CD4-positive, CD25-positive, alpha-beta regulatory T cell (primary cell): ENCODE measurements around the gene NFKBIA. TPM values are rescaled to one million over a fixed set of nuclear protein-coding genes. Genes with fewer than 3 reads are reported as not detected.

Source experiments
- ATAC-seq, 2 donors: fragments of 150-1000 bp; cut with Tn5 transposase; one replicate each; pipeline ENCODE4 v1.10.0; 2021; ENCODE audit warnings: low read depth in 2 of 2, moderate number of reproducible peaks in 2 of 2, moderate library complexity in 1 of 2
- DNase-seq, 3 donors: peaks; one replicate each; pipeline versions ENCODE4 v3.0.0 to v3.0.0-alpha.2; 2012 to 2022; ENCODE audit warnings: mixed read lengths in 1 of 3
- H3K27ac ChIP-seq: one replicate; pipeline ENCODE4 v1.7.0; 2013; ENCODE audit warnings: mild to moderate bottlenecking, low read length; ENCODE audit not compliant: insufficient read depth, poor library complexity, severe bottlenecking
- H3K27me3 ChIP-seq: one replicate; pipeline ENCODE4 v1.7.0; 2013; ENCODE audit warnings: low read length; ENCODE audit not compliant: control insufficient read depth, insufficient read depth
- H3K36me3 ChIP-seq: one replicate; pipeline ENCODE4 v1.7.0; 2013; ENCODE audit warnings: mild to moderate bottlenecking, low read length, moderate library complexity; ENCODE audit not compliant: control insufficient read depth, insufficient read depth
- H3K4me1 ChIP-seq: 2 replicates; pipeline ENCODE4 v1.7.0; 2013; ENCODE audit warnings: mild to moderate bottlenecking, low read length; ENCODE audit not compliant: insufficient read depth, control insufficient read depth, poor library complexity, severe bottlenecking
- H3K4me3 ChIP-seq: one replicate; pipeline ENCODE4 v1.7.0; 2013; ENCODE audit warnings: low read depth, mild to moderate bottlenecking, low read length, moderate library complexity
- H3K9me3 ChIP-seq, 2 experiments: 1 replicate in 1 of 2; 2 replicates in 1 of 2; pipeline ENCODE4 v1.7.0; 2013; ENCODE audit warnings: low read length in 2 of 2, mild to moderate bottlenecking in 1 of 2, moderate library complexity in 1 of 2; ENCODE audit not compliant: control insufficient read depth in 2 of 2
- H3K27ac Mint-ChIP-seq, 3 donors: one replicate each; pipeline ENCODE4 v1.8.0; 2020 to 2022; ENCODE audit warnings: mild to moderate bottlenecking in 3 of 3, mixed read lengths in 3 of 3, moderate library complexity in 2 of 3
- H3K27me3 Mint-ChIP-seq: one replicate; pipeline ENCODE4 v1.8.0; 2022; ENCODE audit warnings: mild to moderate bottlenecking, mixed read lengths
- H3K36me3 Mint-ChIP-seq: one replicate; pipeline ENCODE4 v1.8.0; 2020; ENCODE audit warnings: mixed read lengths
- H3K4me1 Mint-ChIP-seq, 4 donors: one replicate each; pipeline ENCODE4 v1.8.0; 2020 to 2022; ENCODE audit warnings: mixed read lengths in 4 of 4, mild to moderate bottlenecking in 1 of 4
- H3K4me3 Mint-ChIP-seq, 4 donors: one replicate each; pipeline ENCODE4 v1.8.0; 2020 to 2022; ENCODE audit warnings: mild to moderate bottlenecking in 4 of 4, mixed read lengths in 4 of 4, moderate library complexity in 3 of 4
- H3K9me3 Mint-ChIP-seq, 7 donors: one replicate each; pipeline ENCODE4 v1.8.0; 2020 to 2022; ENCODE audit warnings: mixed read lengths in 7 of 7, mild to moderate bottlenecking in 3 of 7, moderate library complexity in 2 of 7
- polyA plus RNA-seq, 4 donors: library from polyadenylated mRNA; unstranded; fragments of 300-500 nt; fragmentation: Illumina TruSeq; gene quantifications; one replicate each; pipeline ENCODE4 v1.2.3, GENCODE V29; 2021
- total RNA-seq: library from RNA; stranded (reverse); gene quantifications from one replicate; pipeline ENCODE4 v1.2.3, GENCODE V29; 2022

Gene NFKBIA
- total and polyA plus RNA-seq, 5 donors from 2014 or later: 210 to 1,380 (median 259) TPM

DNA sequence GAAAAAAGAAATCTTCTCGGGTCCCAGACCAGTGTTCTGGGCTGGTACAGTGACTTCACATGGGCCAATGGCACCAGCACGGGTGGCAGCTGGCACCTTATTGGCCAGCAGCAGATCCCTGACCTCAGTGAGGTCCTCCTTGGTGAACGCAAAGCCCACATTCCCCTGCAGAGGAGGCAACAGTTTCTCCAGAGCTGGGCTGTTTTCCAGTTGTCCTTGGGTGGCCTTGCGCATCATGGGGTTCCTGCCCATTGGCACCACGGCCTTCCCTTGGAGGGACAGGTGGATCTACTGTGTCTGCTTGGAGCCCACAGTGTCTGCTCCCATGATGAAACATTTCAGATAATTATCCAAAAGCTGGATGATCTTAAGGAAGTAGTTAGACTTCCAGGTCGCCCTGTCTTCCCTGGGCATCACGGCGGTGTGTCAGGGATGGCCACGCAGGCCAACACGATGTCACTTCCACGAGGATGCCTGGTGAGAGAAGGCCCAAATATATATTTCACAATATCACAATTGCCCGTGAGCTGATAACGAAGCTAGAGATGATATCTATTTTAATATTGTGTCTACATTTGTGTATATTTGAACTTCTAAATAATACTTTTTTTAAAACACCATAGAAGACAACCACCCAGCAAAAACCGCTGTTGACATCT, 15.8 kb downstream of the NFKBIA start:
- Mint-ChIP-seq H3K27me3 (no peaks in the 10 kb centered on the region), H3K36me3 (no peaks in the 10 kb centered on the region), H3K4me3 (no peak overlapping the region), H3K9me3 (no peaks in the 10 kb centered on the region), H3K4me1 (no peaks in the 10 kb centered on the region), H3K27ac (no peak overlapping the region)
- H3K9me3 ChIP-seq: no peaks in the 10 kb centered on the region
- no peaks in the 10 kb centered on the region for H3K36me3 ChIP-seq
- ATAC-seq (no peak), DNase-seq (no peak)
- H3K4me3 ChIP-seq: no peak overlapping the region
- H3K4me1 ChIP-seq: no peaks in the 10 kb centered on the region
- no peak overlapping the region for H3K27ac ChIP-seq
- H3K27me3 ChIP-seq: no peaks in the 10 kb centered on the region

DNA sequence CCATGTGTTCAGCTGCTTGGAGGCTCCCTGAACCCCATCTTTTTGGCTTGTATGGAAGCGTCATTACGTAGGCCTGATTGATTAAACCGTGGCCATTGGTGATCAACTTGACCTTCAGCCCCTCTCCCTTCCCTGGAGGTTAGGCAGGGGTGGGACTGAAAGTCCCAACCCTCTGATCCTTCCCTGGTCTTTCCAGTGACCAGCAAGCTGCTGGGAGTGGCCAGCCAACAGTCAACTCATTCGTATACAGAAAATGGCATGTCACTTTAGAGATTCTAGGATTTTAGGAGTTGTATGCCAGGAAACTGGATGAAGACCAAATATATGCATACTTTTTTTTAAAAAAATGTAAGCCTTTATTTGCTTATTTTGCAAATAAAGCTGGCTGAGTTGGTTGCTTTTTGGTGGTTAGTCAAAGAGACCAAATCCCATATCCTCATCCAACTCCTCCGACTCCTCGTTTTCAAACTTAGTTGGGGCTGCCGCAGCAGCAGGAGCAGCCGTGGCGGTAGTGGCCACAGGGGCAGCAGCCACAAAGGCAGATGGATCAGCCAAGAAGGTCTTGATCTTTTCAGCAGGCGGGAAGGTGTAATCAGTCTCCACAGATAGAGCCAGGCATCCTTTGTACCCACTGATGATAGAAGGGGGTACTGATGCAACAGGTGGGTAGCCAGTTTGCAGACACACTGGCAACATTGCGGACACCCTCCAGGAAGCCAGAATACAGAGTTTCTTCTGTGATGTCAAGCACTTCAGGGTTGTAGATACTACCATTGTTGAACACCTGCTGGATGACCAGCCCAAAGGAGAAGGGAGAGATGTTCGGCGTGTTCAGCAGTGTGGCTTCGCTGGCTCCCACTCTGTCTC, 16.6 kb downstream of the NFKBIA start:
- H3K27me3 Mint-ChIP-seq: no peaks in the 10 kb centered on the region
- no peaks in the 10 kb centered on the region for H3K36me3 ChIP-seq
- H3K27me3 ChIP-seq: no peaks in the 10 kb centered on the region
- no peak overlapping the region for H3K27ac Mint-ChIP-seq
- DNase-seq (no peak), ATAC-seq (no peak)
- no peaks in the 10 kb centered on the region for H3K9me3 Mint-ChIP-seq
- no peaks in the 10 kb centered on the region for H3K4me1 Mint-ChIP-seq
- H3K4me1 ChIP-seq: no peaks in the 10 kb centered on the region
- H3K4me3 Mint-ChIP-seq: no peak overlapping the region
- H3K27ac ChIP-seq: no peak overlapping the region
- no peaks in the 10 kb centered on the region for H3K9me3 ChIP-seq
- no peak overlapping the region for H3K4me3 ChIP-seq
- no peaks in the 10 kb centered on the region for H3K36me3 Mint-ChIP-seq

DNA sequence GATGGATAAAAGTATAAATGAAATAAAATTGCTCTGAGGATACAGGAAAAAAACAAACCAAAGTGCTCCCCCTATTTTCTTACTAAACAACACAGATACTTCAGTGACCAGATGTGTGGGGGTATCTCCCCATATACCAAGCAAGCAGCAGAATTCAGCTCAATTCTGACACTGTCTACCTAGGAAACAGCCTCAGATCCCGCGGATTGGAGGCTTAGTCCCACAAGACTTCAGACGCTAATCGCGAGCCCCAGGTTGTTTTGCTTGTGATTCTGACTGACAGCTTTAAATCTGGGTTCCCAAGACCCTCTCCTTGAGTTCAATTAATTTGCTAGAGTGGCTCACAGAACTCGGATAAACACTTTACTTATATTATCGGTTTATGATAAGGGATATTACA, 17.3 kb downstream of the NFKBIA start:
- no peaks in the 10 kb centered on the region for H3K9me3 Mint-ChIP-seq
- H3K27me3 Mint-ChIP-seq: no peaks in the 10 kb centered on the region
- ATAC-seq (no peak), DNase-seq (no peak)
- H3K27ac Mint-ChIP-seq: no peak overlapping the region
- no peaks in the 10 kb centered on the region for H3K9me3 ChIP-seq
- no peaks in the 10 kb centered on the region for H3K36me3 Mint-ChIP-seq
- H3K4me3 ChIP-seq: no peak overlapping the region
- H3K36me3 ChIP-seq: no peaks in the 10 kb centered on the region
- no peak overlapping the region for H3K27ac ChIP-seq
- no peak overlapping the region for H3K4me3 Mint-ChIP-seq
- H3K4me1 Mint-ChIP-seq: no peaks in the 10 kb centered on the region
- no peaks in the 10 kb centered on the region for H3K27me3 ChIP-seq
- H3K4me1 ChIP-seq: no peaks in the 10 kb centered on the region

DNA sequence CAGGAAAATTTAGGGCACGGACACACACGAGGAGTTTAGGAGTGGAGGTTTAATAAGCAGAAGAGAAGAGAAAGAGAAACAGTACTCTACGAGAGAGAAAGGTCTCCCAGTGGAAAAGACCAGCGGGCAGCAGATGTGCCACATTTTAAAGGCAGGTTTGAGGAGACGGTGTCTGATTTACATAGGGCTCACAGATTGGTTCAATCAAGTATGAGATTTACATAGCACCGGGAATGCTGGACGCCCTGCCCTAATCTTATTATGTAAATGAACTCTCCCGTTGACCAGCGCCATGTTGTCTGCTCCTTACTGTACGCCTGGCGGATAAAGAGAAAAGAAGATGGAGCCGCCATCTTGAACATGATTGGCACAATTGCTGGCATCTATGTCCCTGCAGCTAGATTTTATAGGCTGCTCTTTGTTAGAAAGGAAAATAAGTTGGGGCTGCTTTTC, 17.9 kb downstream of the NFKBIA start:
- H3K36me3 Mint-ChIP-seq: no peaks in the 10 kb centered on the region
- H3K27me3 Mint-ChIP-seq: no peaks in the 10 kb centered on the region
- H3K9me3 Mint-ChIP-seq: no peaks in the 10 kb centered on the region
- Histone ChIP-seq H3K4me3 (no peak overlapping the region), H3K9me3 (no peaks in the 10 kb centered on the region), H3K27me3 (no peaks in the 10 kb centered on the region), H3K27ac (no peak overlapping the region), H3K4me1 (no peaks in the 10 kb centered on the region), H3K36me3 (no peaks in the 10 kb centered on the region)
- no peaks in the 10 kb centered on the region for H3K4me1 Mint-ChIP-seq
- H3K4me3 Mint-ChIP-seq: no peak overlapping the region
- DNase-seq (no peak), ATAC-seq (no peak)
- no peak overlapping the region for H3K27ac Mint-ChIP-seq

DNA sequence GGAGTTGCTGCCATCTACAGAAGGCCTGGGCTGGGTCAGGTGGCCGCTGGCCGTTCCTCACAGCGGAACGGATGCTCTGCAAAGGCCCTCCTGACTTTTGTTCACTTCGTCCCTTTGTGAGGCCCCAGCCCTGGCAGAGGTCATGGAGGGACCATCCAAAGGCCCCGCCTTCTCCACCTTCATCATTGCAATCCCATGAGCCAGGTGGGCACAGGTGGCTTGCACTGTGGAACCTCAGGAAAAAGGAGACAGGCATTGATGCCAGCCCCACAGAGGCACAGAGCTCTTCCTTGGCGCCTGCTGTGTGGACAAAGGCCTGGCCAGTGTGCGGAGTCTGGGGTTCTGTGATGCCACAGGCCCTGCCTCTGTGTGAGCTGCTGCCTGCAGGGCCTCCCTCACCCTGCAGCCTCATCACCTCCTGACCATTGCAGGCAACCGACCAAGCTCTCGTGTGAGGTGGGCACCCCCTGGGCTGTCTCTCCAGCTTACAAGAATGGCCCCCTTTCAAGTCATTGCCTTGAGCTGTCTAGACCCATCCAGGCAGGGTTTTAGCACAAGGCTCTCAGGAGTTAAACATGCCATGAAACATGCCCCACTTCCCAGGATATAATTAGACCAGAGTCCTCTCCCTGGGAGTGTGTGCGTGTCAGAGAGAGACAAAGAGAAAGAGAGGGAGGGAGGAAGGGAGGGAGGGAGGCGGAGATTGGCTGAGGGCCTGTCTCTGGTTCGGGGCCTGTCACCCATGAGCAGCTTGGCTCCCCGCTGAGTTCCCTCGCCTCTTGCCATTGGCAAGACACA, 19.3 kb downstream of the NFKBIA start:
- H3K4me1 ChIP-seq: no peaks in the 10 kb centered on the region
- no peaks in the 10 kb centered on the region for H3K27me3 Mint-ChIP-seq

DNA sequence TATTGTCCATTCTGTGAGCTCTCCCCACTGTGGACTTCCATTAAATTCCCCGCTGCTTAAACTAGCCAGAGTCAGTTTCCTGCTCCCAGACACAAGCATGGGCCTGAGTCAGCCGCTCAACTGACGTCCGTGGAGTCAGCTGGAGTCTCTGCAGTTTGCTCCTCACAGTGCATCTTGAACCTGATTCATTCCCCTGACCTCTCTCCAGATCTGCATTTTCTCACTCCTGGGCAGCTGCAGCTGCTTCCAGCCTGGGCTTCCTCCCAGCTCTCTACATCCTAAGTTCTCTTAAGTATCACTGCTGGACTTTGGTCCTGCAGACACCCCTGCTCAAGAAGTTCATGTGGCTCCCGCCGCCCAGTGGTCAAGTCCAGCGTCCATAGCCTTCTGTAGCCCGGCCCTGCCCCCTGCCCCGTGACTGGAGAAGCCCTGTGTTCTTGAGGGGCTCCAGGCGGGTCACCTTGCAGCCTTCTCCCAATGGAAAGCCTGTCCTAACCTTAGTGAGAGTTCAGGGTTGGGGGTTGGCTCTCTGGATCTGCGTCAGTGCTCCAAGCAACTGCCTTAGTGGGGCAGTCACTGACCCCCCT, 20.0 kb downstream of the NFKBIA start:
- DNase-seq (no peak), ATAC-seq (no peak)
- no peak overlapping the region for H3K27ac ChIP-seq
- no peaks in the 10 kb centered on the region for H3K9me3 ChIP-seq
- no peaks in the 10 kb centered on the region for H3K27me3 ChIP-seq
- Mint-ChIP-seq H3K27me3 (no peaks in the 10 kb centered on the region), H3K36me3 (no peaks in the 10 kb centered on the region), H3K4me1 (no peaks in the 10 kb centered on the region), H3K4me3 (no peak overlapping the region), H3K9me3 (no peaks in the 10 kb centered on the region), H3K27ac (peak overlapping the region in 2 of 3 donors; percentile 14 to 72)
- no peaks in the 10 kb centered on the region for H3K36me3 ChIP-seq
- no peak overlapping the region for H3K4me3 ChIP-seq
- no peaks in the 10 kb centered on the region for H3K4me1 ChIP-seq

More for the DNA sequence above, 19.3 kb downstream of the NFKBIA start:
- H3K36me3 Mint-ChIP-seq: no peaks in the 10 kb centered on the region
- H3K27ac Mint-ChIP-seq: no peak overlapping the region
- H3K9me3 Mint-ChIP-seq: no peaks in the 10 kb centered on the region
- no peak overlapping the region for H3K27ac ChIP-seq
- no peaks in the 10 kb centered on the region for H3K36me3 ChIP-seq
- no peaks in the 10 kb centered on the region for H3K4me1 Mint-ChIP-seq
- H3K27me3 ChIP-seq: no peaks in the 10 kb centered on the region
- no peak overlapping the region for H3K4me3 ChIP-seq
- DNase-seq (no peak), ATAC-seq (no peak)
- H3K4me3 Mint-ChIP-seq: no peak overlapping the region
- no peaks in the 10 kb centered on the region for H3K9me3 ChIP-seq

DNA sequence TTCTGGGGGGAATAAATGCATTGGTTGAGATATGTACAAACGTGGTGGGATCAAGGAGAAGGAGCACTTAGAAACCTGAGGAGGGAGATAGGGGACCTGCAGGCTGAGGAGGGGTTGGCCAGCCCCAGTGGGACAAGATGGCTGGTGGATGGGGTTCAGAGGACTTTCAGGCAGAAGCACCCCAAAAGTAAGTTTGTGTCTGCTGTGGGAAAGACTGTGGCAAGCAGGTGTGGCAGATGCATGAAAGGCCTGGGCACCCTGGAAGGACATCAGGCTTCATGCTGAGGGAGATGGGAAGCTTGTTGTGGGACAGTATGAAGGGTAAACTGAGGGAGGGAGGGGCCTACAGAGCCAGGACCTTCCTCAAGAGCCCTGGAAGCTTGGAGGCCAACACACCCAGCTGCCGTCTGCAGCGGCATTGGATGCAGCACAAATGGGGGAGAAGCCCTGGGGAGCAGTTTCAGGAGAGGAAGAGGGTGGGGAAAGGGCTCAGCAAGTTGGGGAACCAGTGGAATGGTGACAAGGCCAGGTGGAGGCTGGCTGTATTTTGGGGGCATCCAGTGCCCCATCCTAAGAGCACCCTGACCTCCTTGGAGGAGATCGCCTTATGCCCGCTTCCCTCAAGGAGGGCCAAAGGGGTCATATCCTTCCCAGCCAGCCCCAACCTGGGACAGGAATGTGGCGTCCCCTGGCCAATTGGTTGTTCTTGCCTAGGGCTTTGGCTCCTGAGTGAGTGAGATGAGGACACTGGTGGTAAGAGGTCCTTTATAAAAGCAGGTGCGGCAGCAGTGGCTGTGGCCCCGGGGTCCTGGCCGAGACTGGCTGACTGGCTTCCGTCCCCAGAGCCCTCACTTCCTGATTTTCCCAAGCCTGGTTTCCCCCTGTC, 20.7 kb downstream of the NFKBIA start:
- Histone ChIP-seq H3K36me3 (no peaks in the 10 kb centered on the region), H3K4me3 (no peak overlapping the region), H3K27me3 (no peaks in the 10 kb centered on the region), H3K4me1 (no peaks in the 10 kb centered on the region), H3K9me3 (no peaks in the 10 kb centered on the region), H3K27ac (no peak overlapping the region)
- no peak overlapping the region for H3K4me3 Mint-ChIP-seq
- no peak for ATAC-seq
- no peaks in the 10 kb centered on the region for H3K36me3 Mint-ChIP-seq
- no peaks in the 10 kb centered on the region for H3K27me3 Mint-ChIP-seq
- no peak overlapping the region for H3K27ac Mint-ChIP-seq
- no peak for DNase-seq
- no peaks in the 10 kb centered on the region for H3K9me3 Mint-ChIP-seq
- no peaks in the 10 kb centered on the region for H3K4me1 Mint-ChIP-seq
